H1 (cell line): ENCODE results near the gene CD34. TPM values are rescaled to one million over a fixed set of nuclear protein-coding genes. Genes with fewer than 3 reads are reported as not detected.

Experiments used
- CTCF ChIA-PET: fragments of 300-600 bp; sonication (Branson Sonifier 250); formaldehyde crosslinking; loops from one replicate; lab custom pipeline; 2021; ENCODE audit not compliant: partially characterized antibody; lab: Charles Lee
- POLR2A ChIA-PET: fragments of 300-600 bp; sonication (Branson Sonifier 250); formaldehyde crosslinking; loops from one replicate; lab custom pipeline; 2021; ENCODE audit warnings: inconsistent platforms; ENCODE audit not compliant: partially characterized antibody; lab: Charles Lee
- DNase-seq, 2 experiments: peaks; one replicate each; pipeline versions ENCODE4 v3.0.0 to v3.0.0-alpha.2; 2010 to 2022; ENCODE audit warnings: low spot score in 2 of 2, low read depth in 1 of 2, mixed read lengths in 1 of 2
- FAIRE-seq: peaks from 2 replicates; lab custom pipeline; 2011; peaks lifted over from hg19 to GRCh38; lab: Jason Lieb, UNC
- H2AFZ ChIP-seq: 2 replicates; pipeline ENCODE4 v1.8.1; 2012; ENCODE audit warnings: low read length, inconsistent platforms
- H2AK5ac ChIP-seq: 2 replicates; pipeline ENCODE4 v1.6.1; 2013; ENCODE audit warnings: low read depth, low read length
- H2BK120ac ChIP-seq: replicated peaks from 2 replicates; pipeline ENCODE3; 2013; ENCODE audit warnings: low read depth, low read length, inconsistent platforms
- H2BK12ac ChIP-seq: 2 replicates; pipeline ENCODE4 v1.6.1; 2013; ENCODE audit warnings: low read depth, low read length
- H2BK15ac ChIP-seq: 2 replicates; pipeline ENCODE4 v1.6.1; 2013; ENCODE audit warnings: low read length
- H2BK20ac ChIP-seq: 2 replicates; pipeline ENCODE4 v1.6.1; 2013; ENCODE audit warnings: low read length
- H2BK5ac ChIP-seq: 2 replicates; pipeline ENCODE4 v1.6.1; 2013; ENCODE audit warnings: low read depth, low read length
- H3K14ac ChIP-seq: 2 replicates; pipeline ENCODE4 v1.6.1; 2013; ENCODE audit warnings: inconsistent platforms; ENCODE audit not compliant: insufficient read length
- H3K18ac ChIP-seq: 2 replicates; pipeline ENCODE4 v1.6.1; 2013; ENCODE audit warnings: low read length; ENCODE audit errors: extremely low read depth
- H3K23ac ChIP-seq: 2 replicates; pipeline ENCODE4 v1.6.1; 2013; ENCODE audit warnings: inconsistent platforms; ENCODE audit not compliant: insufficient read length
- H3K23me2 ChIP-seq: 2 replicates; pipeline ENCODE4 v1.6.1; 2013; ENCODE audit warnings: low read depth, low read length
- H3K27ac ChIP-seq: 2 replicates; pipeline ENCODE4 v1.6.1; 2011; ENCODE audit warnings: low read depth, low read length, inconsistent platforms
- H3K27me3 ChIP-seq, 4 experiments: replicated peaks in 1 of 4; 1 replicate in 1 of 4; 2 replicates in 3 of 4; pipeline versions ENCODE4 v1.6.1 to v1.8.1; 2011 to 2013; ENCODE audit warnings: low read length in 3 of 4, mild to moderate bottlenecking in 3 of 4, inconsistent platforms in 2 of 4, mixed read lengths in 2 of 4, moderate library complexity in 1 of 4; ENCODE audit not compliant: control insufficient read depth in 3 of 4, insufficient read depth in 3 of 4; ENCODE audit errors: extremely low read depth in 1 of 4
- H3K36me3 ChIP-seq, 4 experiments: 2 replicates each; pipeline versions ENCODE4 v1.6.1 to v1.8.1; 2011 to 2013; ENCODE audit warnings: mild to moderate bottlenecking in 4 of 4, low read length in 3 of 4, moderate library complexity in 2 of 4, control low read depth in 1 of 4, inconsistent platforms in 1 of 4; ENCODE audit not compliant: insufficient read depth in 4 of 4, control insufficient read depth in 2 of 4
- H3K4ac ChIP-seq: replicated peaks from 2 replicates; pipeline ENCODE3; 2013; ENCODE audit warnings: low read length, low read depth, mixed read lengths, inconsistent platforms; ENCODE audit not compliant: insufficient read length
- H3K4me1 ChIP-seq, 4 experiments: replicated peaks in 1 of 4; 1 replicate in 1 of 4; 2 replicates in 3 of 4; pipeline versions ENCODE4 v1.6.1 to v1.8.1; 2011 to 2013; ENCODE audit warnings: low read length in 3 of 4, inconsistent platforms in 2 of 4, mixed read lengths in 1 of 4; ENCODE audit not compliant: insufficient read depth in 4 of 4, control insufficient read depth in 3 of 4
- H3K4me2 ChIP-seq, 2 experiments: 2 replicates each; pipeline versions ENCODE4 v1.6.1 to v1.8.1; 2011 to 2013; ENCODE audit warnings: low read depth in 2 of 2, low read length in 2 of 2, control low read depth in 1 of 2, inconsistent platforms in 1 of 2, mild to moderate bottlenecking in 1 of 2; ENCODE audit not compliant: insufficient read depth in 1 of 2
- H3K4me3 ChIP-seq, 4 experiments: fragments of 200-600, 300-600 bp in 1 of 4; sonication (generic), shearing (Covaris generic), sonication (Bioruptor Twin) in 1 of 4; 2 replicates each; pipeline versions ENCODE4 v1.5.1 to v1.8.1; 2011 to 2016; ENCODE audit warnings: low read length in 4 of 4, low read depth in 3 of 4, control low read depth in 2 of 4, inconsistent platforms in 2 of 4, mild to moderate bottlenecking in 2 of 4, mixed read lengths in 1 of 4, moderate library complexity in 1 of 4; ENCODE audit not compliant: insufficient read depth in 2 of 4; ENCODE audit errors: extremely low read depth in 1 of 4
- H3K56ac ChIP-seq: replicated peaks from 2 replicates; pipeline ENCODE3; 2013; ENCODE audit warnings: low read depth, mild to moderate bottlenecking, mixed read lengths, low read length, inconsistent platforms; ENCODE audit not compliant: insufficient read length
- H3K79me1 ChIP-seq: 2 replicates; pipeline ENCODE4 v1.6.1; 2013; ENCODE audit warnings: low read depth, low read length, control low read depth
- H3K79me2 ChIP-seq, 2 experiments: 2 replicates each; pipeline versions ENCODE4 v1.6.1 to v1.8.1; 2012 to 2013; ENCODE audit warnings: low read length in 2 of 2, mild to moderate bottlenecking in 2 of 2, inconsistent platforms in 1 of 2; ENCODE audit not compliant: insufficient read depth in 2 of 2, control insufficient read depth in 1 of 2
- H3K9ac ChIP-seq, 4 experiments: replicated peaks in 1 of 4; 1 replicate in 1 of 4; 2 replicates in 3 of 4; pipeline versions ENCODE4 v1.6.1 to v1.8.1; 2011 to 2013; ENCODE audit warnings: low read depth in 3 of 4, low read length in 3 of 4, control low read depth in 2 of 4, mild to moderate bottlenecking in 2 of 4, moderate library complexity in 2 of 4, inconsistent platforms in 1 of 4; ENCODE audit errors: extremely low read depth in 1 of 4
- H3K9me3 ChIP-seq, 2 experiments: 2 replicates each; pipeline versions ENCODE4 v1.6.1 to v1.8.1; 2012 to 2013; ENCODE audit warnings: mild to moderate bottlenecking in 2 of 2, moderate library complexity in 2 of 2, control low read depth in 1 of 2, inconsistent platforms in 1 of 2, low read depth in 1 of 2, low read length in 1 of 2, mixed read lengths in 1 of 2; ENCODE audit not compliant: insufficient read depth in 2 of 2
- H4K20me1 ChIP-seq, 2 experiments: replicated peaks in 1 of 2; 2 replicates each; pipeline versions ENCODE3 to v1.8.1; 2011 to 2013; ENCODE audit warnings: inconsistent platforms in 2 of 2, low read length in 2 of 2, mild to moderate bottlenecking in 1 of 2; ENCODE audit not compliant: insufficient read depth in 2 of 2, control insufficient read depth in 1 of 2
- H4K5ac ChIP-seq: 2 replicates; pipeline ENCODE4 v1.6.1; 2013; ENCODE audit warnings: low read length, low read depth, mixed read lengths, inconsistent platforms; ENCODE audit not compliant: insufficient read length
- H4K8ac ChIP-seq: 2 replicates; pipeline ENCODE4 v1.8.0; 2013; ENCODE audit warnings: mild to moderate bottlenecking, moderate library complexity, low read length, inconsistent platforms; ENCODE audit not compliant: insufficient read depth; ENCODE audit errors: extremely low read depth
- H4K91ac ChIP-seq: replicated peaks from 2 replicates; pipeline ENCODE3; 2013; ENCODE audit warnings: low read length, mixed read lengths, inconsistent platforms; ENCODE audit not compliant: insufficient read length
- ASH2L ChIP-seq: fragments of 200-600, 300-600 bp; sonication (generic); IDR thresholded peaks from one replicate; pipeline ENCODE4 v1.7.1; 2017; ENCODE audit warnings: low read length
- CREB1 ChIP-seq: IDR thresholded peaks from 2 replicates; pipeline ENCODE4 v1.6.1; 2012; ENCODE audit warnings: inconsistent platforms
- EGR1 ChIP-seq: IDR thresholded peaks from 2 replicates; pipeline ENCODE4 v1.6.1; 2011; ENCODE audit warnings: low read depth, low read length, borderline replicate concordance
- JUND ChIP-seq: IDR thresholded peaks from 2 replicates; pipeline ENCODE4 v1.6.1; 2011; ENCODE audit warnings: mild to moderate bottlenecking, improper control_type of control experiment, low read length
- MAFK ChIP-seq: IDR thresholded peaks from 2 replicates; pipeline ENCODE4 v1.6.1; 2012; ENCODE audit warnings: low read depth, mild to moderate bottlenecking, improper control_type of control experiment, low read length
- RNF2 ChIP-seq: fragments of 200-900, 300-1000 bp; sonication (generic); IDR thresholded peaks from 2 replicates; pipeline ENCODE4 v1.7.1; 2016; ENCODE audit warnings: borderline replicate concordance, low read depth, mild to moderate bottlenecking, antibody characterized with exemption, low read length; ENCODE audit not compliant: poor library complexity, severe bottlenecking; ENCODE audit errors: missing control alignments
- RXRA ChIP-seq: IDR thresholded peaks from 2 replicates; pipeline ENCODE4 v1.6.1; 2011; ENCODE audit warnings: low read depth, mild to moderate bottlenecking, low read length, moderate library complexity; ENCODE audit not compliant: insufficient read depth
- SIRT6 ChIP-seq: IDR thresholded peaks from one replicate; pipeline ENCODE4 v1.7.1; 2012; ENCODE audit warnings: low read length, inconsistent platforms
- SIX5 ChIP-seq: IDR thresholded peaks from 2 replicates; pipeline ENCODE4 v1.6.1; 2011; ENCODE audit warnings: mild to moderate bottlenecking, low read depth, low read length
- TAF7 ChIP-seq: optimal IDR thresholded peaks from 2 replicates; pipeline ENCODE3; 2011; ENCODE audit warnings: low read depth, mild to moderate bottlenecking, inconsistent platforms, low read length, moderate library complexity, borderline replicate concordance
- TCF12 ChIP-seq: IDR thresholded peaks from 2 replicates; pipeline ENCODE4 v1.6.1; 2011; ENCODE audit warnings: low read depth, mild to moderate bottlenecking, low read length
- TEAD4 ChIP-seq: IDR thresholded peaks from 2 replicates; pipeline ENCODE4 v1.6.1; 2012; ENCODE audit warnings: low read depth, low read length, inconsistent platforms, mixed read lengths
- YY1 ChIP-seq: IDR thresholded peaks from 2 replicates; pipeline ENCODE4 v1.6.1; 2011; ENCODE audit warnings: low read depth, mild to moderate bottlenecking, low read length
- ZNF274 ChIP-seq: IDR thresholded peaks from 2 replicates; pipeline ENCODE4 v1.7.0; 2012; ENCODE audit warnings: low read length, borderline replicate concordance; ENCODE audit errors: extremely low read depth
- WGBS, 2 experiments: shearing (Covaris generic) in 1 of 2; methylation state at CpG; one replicate each; pipeline versions ENCODE4 v1.1.6 to v1.1.7; 2013 to 2015; ENCODE audit warnings: low lambda C conversion rate in 2 of 2, mixed read lengths in 2 of 2, inconsistent platforms in 1 of 2, low coverage in 1 of 2, missing lambda C conversion rate in 1 of 2; ENCODE audit not compliant: insufficient replicate concordance in 2 of 2, insufficient coverage in 1 of 2, insufficient read length in 1 of 2; ENCODE audit errors: extremely low coverage in 1 of 2, missing lambda C conversion rate in 1 of 2; 5-methylcytosine and 5-hydroxymethylcytosine counted together
- polyA plus RNA-seq, 7 experiments: library from polyadenylated mRNA; depleted of rRNA in 3 of 7; stranded (reverse) in 5 of 7; unstranded in 2 of 7; fragments of >200 nt in 5 of 7; fragments of 200-250 nt in 2 of 7; gene quantifications; 1 replicate in 5 of 7; 2 replicates in 1 of 7; 4 replicates in 1 of 7; pipeline versions ENCODE4 v1.2.1 to v1.2.3, GENCODE V29; 2011 to 2013; ENCODE audit warnings: missing spikeins in 2 of 7, mixed read lengths in 2 of 7
- total RNA-seq: library from RNA; stranded (reverse); fragmentation: NEBNext Ultra II Directional; extraction: Animal tissue kit (Norgen Biotek cat#: 25700); gene quantifications from 2 replicates; pipeline ENCODE4 v1.2.1, GENCODE V29; 2021
- TF ChIP-seq, protein P1 (sequence below): IDR thresholded peaks from 2 replicates; pipeline ENCODE4 v1.6.1; 2011; ENCODE audit warnings: low read depth, mild to moderate bottlenecking, low read length; ENCODE audit not compliant: insufficient read depth

CD34 gene
- total and polyA plus RNA-seq, 2 of the 8 experiments (the other 6 are each of a cell fraction or from before 2014, with no cell fraction given): 0.39 to 0.54 TPM

DNA sequence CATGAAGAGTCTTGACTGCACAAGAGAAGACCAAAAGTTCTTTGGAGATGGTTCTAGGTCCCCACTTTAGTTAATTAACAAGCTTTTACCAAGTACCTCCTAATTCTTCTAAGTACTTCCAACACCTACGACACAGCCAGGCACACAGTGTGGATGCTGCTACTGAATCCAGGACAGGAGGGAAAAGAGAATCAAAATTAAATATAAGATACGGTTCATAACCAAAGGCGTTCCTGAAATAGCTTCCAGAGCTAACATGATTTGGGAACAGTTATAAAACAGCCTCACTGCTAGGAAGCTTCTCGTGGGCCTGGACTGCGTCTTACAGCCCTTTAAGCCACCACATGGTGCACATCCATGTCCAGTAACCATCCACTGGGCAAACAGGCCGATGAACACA lies 75.0 kb downstream of the CD34 start:
- Histone ChIP-seq H3K9ac (no peak overlapping the region), H2BK5ac (no peak overlapping the region), H2BK20ac (no peak overlapping the region), H3K56ac (no peak overlapping the region), H4K5ac (no peak overlapping the region), H3K9me3 (no peaks in the 10 kb centered on the region), H4K91ac (no peak overlapping the region), H3K18ac (no peak overlapping the region), H3K79me1 (no peaks in the 10 kb centered on the region), H3K23ac (no peak overlapping the region), H2AK5ac (no peak overlapping the region), H4K8ac (no peak overlapping the region), H3K27ac (no peak overlapping the region), H3K4me2 (no peak overlapping the region), H3K23me2 (no peaks in the 10 kb centered on the region), H2BK12ac (no peak overlapping the region), H2BK15ac (no peak overlapping the region), H3K4ac (no peak overlapping the region), H2AFZ (no peak overlapping the region), H3K14ac (no peak overlapping the region), H3K36me3 (no peaks in the 10 kb centered on the region), H4K20me1 (no peaks in the 10 kb centered on the region), H2BK120ac (no peak overlapping the region), H3K79me2 (no peaks in the 10 kb centered on the region), H3K4me3 (no peak overlapping the region), H3K27me3 (no peaks in the 10 kb centered on the region), H3K4me1 (peaks cover 0 to 2% (median 0%) of the 10 kb centered on the region in 4 experiments; a peak in 1 of 7 replicates)
- ChIA-PET CTCF (interaction anchor here (1.4 to 12.1 kb wide), 8 partner anchors 12 to 146 kb away, joined by 3 to 113 read pairs (median 6); no protein-coding TSS in a partner anchor), POLR2A (no interaction called here)
- FAIRE-seq: no peak
- 90% methylated on average over 6 of the region's 6 CpGs; no CpG with 5 or more reads in 1 of the 2 experiments for WGBS, 2 experiments
- no peak for DNase-seq
- no peak for TF ChIP-seq CREB1
- TF ChIP-seq, protein P1, sequence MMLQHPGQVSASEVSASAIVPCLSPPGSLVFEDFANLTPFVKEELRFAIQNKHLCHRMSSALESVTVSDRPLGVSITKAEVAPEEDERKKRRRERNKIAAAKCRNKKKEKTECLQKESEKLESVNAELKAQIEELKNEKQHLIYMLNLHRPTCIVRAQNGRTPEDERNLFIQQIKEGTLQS: no peak
- TF ChIP-seq JUND: no peak
- TF ChIP-seq TAF7: no peak
- TF ChIP-seq ASH2L: no peak
- no peak for TF ChIP-seq RXRA
- no peak for TF ChIP-seq EGR1
- no peak for TF ChIP-seq TCF12
- TF ChIP-seq ZNF274: no peak
- TF ChIP-seq TEAD4: no peak
- TF ChIP-seq RNF2: no peak
- TF ChIP-seq SIRT6: no peak
- no peak for TF ChIP-seq SIX5
- TF ChIP-seq MAFK: no peak
- TF ChIP-seq YY1: no peak
